Peyer's patch (tissue), 4 donors: ENCODE measurements around the gene MED20. TPM values are rescaled to one million over a fixed set of nuclear protein-coding genes. Genes with fewer than 3 reads are reported as not detected.

ENCODE experiments used
- DNase-seq, 3 donors: peaks; one replicate each; pipeline ENCODE4 v3.0.0-alpha.2; 2017 to 2019
- H3K27ac ChIP-seq, 4 donors: fragments of 200-600 bp; sonication (generic); one replicate each; pipeline ENCODE4 v1.5.1; 2016 to 2019
- H3K27me3 ChIP-seq, 2 donors: fragments of 200-600 bp; sonication (generic); one replicate each; pipeline ENCODE4 v1.5.1; 2019
- H3K36me3 ChIP-seq, 3 donors: fragments of 200-600 bp; sonication (generic); one replicate each; pipeline ENCODE4 v1.5.1; 2016 to 2019
- H3K4me1 ChIP-seq, 4 donors: fragments of 200-600 bp; sonication (generic); one replicate each; pipeline ENCODE4 v1.5.1; 2016 to 2019
- H3K4me3 ChIP-seq, 4 donors: fragments of 200-600 bp; sonication (generic); 1 replicate in 3 of 4; 2 replicates in 1 of 4; pipeline ENCODE4 v1.5.1; 2016 to 2019; ENCODE audit warnings: mild to moderate bottlenecking in 1 of 4
- H3K9me3 ChIP-seq, 4 donors: fragments of 200-600 bp; sonication (generic); one replicate each; pipeline ENCODE4 v1.5.1; 2016 to 2019; ENCODE audit warnings: mild to moderate bottlenecking in 1 of 4
- CTCF ChIP-seq, 6 experiments: fragments of 450-650 bp in 4 of 6; fragments of 200-600 bp in 2 of 6; sonication (generic) in 1 of 6; IDR thresholded peaks; one replicate each; pipeline ENCODE4 v1.5.1; 2017 to 2019; ENCODE audit warnings: antibody characterized with exemption in 6 of 6, mild to moderate bottlenecking in 3 of 6, moderate library complexity in 1 of 6
- POLR2A ChIP-seq, 2 donors: fragments of 450-650 bp; IDR thresholded peaks; one replicate each; pipeline ENCODE4 v1.5.1; 2017; ENCODE audit warnings: antibody characterized with exemption in 2 of 2, mild to moderate bottlenecking in 2 of 2, moderate library complexity in 2 of 2
- total RNA-seq, 4 donors: library from RNA; depleted of rRNA; stranded (reverse); fragments of >200 nt; gene quantifications; one replicate each; pipeline ENCODE4 v1.1.0, GENCODE V29; 2016

MED20 gene
- total RNA-seq, 4 donors from 2014 or later: 6.6 to 24.3 (median 18.0) TPM

GRCh38 chr6:41884957-41885356 is 36.0 kb downstream of the MED20 start:
- H3K4me3 ChIP-seq: no peak overlapping the region
- TF ChIP-seq POLR2A (IDR thresholded peaks at IDR 0.05): no peak
- TF ChIP-seq CTCF (IDR thresholded peaks at IDR 0.05): no peak
- H3K27ac ChIP-seq: no peak overlapping the region
- H3K4me1 ChIP-seq: no peaks in the 10 kb centered on the region
- H3K36me3 ChIP-seq: no peaks in the 10 kb centered on the region
- H3K9me3 ChIP-seq: no peaks in the 10 kb centered on the region
- no peak for DNase-seq
- H3K27me3 ChIP-seq: no peaks in the 10 kb centered on the region

DNA sequence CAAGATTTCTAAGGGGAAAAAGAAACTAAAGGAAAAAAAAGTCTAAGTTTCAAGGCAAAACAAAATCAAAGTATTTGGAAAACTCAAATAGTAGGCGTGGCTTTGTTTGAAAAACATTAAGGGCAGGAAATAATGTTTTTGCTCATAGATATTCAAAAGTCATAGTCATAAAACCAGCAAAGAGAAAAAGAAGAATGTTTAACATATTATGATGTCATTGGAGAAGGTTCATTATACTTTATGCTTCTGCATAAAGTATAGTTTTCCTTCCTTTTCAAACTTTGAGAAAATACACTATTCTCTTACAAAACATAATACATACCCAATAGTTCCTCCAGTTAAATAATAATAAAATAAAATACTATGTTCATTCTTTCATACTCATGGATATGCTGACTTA is 39.4 kb downstream of the MED20 start:
- no peak for DNase-seq
- H3K4me3 ChIP-seq: no peak overlapping the region
- no peaks in the 10 kb centered on the region for H3K9me3 ChIP-seq
- H3K27me3 ChIP-seq: no peaks in the 10 kb centered on the region
- no peaks in the 10 kb centered on the region for H3K36me3 ChIP-seq
- H3K4me1 ChIP-seq: no peaks in the 10 kb centered on the region
- TF ChIP-seq CTCF (IDR thresholded peaks at IDR 0.05): no peak
- no peak for TF ChIP-seq POLR2A (IDR thresholded peaks at IDR 0.05)
- no peak overlapping the region for H3K27ac ChIP-seq

DNA sequence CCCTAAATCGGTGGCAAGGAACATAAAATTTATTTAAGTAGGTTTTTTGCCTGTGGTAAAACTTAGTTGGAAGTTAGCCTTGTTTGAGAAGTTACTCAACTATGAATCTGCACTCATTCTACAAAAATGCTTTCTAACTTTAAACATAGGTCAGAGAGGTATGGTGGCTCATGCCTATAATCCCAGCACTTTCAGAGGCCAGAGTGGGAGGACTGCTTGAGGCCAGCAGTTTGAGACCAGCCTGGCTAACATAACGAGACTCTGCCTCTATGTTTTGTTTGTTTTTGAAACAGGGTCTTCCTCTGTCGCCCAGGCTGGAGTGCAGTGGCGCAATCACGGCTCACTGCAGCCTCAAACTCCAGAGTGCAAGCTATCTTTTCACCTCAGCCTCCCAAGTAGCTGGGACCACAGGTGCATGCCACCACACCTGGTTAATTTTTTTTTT is 42.0 kb downstream of the MED20 start:
- Histone ChIP-seq H3K4me3 (no peak overlapping the region), H3K27ac (no peak overlapping the region), H3K4me1 (no peaks in the 10 kb centered on the region), H3K9me3 (no peaks in the 10 kb centered on the region), H3K36me3 (no peaks in the 10 kb centered on the region), H3K27me3 (no peaks in the 10 kb centered on the region)
- no peak for TF ChIP-seq POLR2A (IDR thresholded peaks at IDR 0.05)
- TF ChIP-seq CTCF (IDR thresholded peaks at IDR 0.05): no peak
- no peak for DNase-seq

GRCh38 chr6:41878246-41878645 is 42.7 kb downstream of the MED20 start:
- Histone ChIP-seq H3K27me3 (no peaks in the 10 kb centered on the region), H3K4me3 (no peak overlapping the region), H3K9me3 (no peaks in the 10 kb centered on the region), H3K4me1 (no peaks in the 10 kb centered on the region), H3K27ac (no peak overlapping the region), H3K36me3 (no peaks in the 10 kb centered on the region)
- no peak for DNase-seq
- no peak for TF ChIP-seq POLR2A (IDR thresholded peaks at IDR 0.05)
- no peak for TF ChIP-seq CTCF (IDR thresholded peaks at IDR 0.05)

DNA sequence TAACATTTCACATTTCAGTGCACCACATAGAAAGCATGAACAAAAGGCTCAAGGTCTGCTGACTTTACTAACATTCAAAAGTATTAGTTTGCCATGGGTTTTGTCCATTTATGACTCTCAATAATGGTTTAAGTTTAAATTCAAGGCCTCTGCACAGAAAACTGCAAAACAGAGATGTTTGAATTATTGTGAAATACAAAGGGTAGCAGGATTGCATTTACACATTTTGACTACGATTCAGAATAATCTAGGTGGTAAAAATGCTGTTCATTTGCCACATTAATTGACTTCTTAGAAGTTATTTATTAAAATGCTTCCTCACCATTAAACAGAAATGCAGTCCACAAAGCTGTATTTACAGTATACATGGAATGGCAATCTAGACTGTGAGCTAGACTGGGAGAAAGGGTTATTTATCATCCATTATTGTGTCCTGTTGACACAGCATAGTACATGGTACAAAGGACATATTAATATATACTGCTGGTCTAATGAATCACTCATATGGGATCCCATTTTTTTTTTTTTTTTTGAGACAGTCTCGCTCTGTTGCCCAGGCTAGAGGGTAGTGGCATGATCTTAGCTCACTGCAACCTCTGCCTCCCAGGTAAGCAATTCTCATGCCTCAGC is 43.8 kb downstream of the MED20 start:
- Histone ChIP-seq H3K27ac (no peak overlapping the region), H3K4me1 (no peaks in the 10 kb centered on the region), H3K36me3 (no peaks in the 10 kb centered on the region), H3K4me3 (no peak overlapping the region), H3K27me3 (no peaks in the 10 kb centered on the region), H3K9me3 (no peaks in the 10 kb centered on the region)
- TF ChIP-seq POLR2A (IDR thresholded peaks at IDR 0.05): no peak
- TF ChIP-seq CTCF (IDR thresholded peaks at IDR 0.05): no peak
- DNase-seq: no peak

DNA sequence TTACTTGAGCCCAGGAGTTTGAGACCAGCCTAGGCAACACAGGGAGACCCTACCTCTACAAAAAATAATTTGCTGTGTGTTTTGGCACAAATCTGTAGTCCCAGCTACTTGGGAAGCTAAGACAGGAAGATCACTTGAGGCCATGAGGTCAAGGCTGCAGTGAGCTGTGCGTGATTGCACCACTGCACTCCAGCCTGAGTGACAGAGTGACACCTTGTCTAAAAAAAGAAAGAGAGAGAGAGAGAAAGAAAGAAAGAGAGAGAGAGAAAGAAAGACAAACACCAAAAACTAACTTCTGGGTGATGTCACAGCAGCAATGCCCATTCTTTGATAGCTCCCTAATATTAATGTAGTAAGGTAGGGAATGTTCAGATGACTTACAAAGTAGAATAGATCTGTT is 46.2 kb downstream of the MED20 start:
- H3K9me3 ChIP-seq: no peaks in the 10 kb centered on the region
- no peaks in the 10 kb centered on the region for H3K4me1 ChIP-seq
- DNase-seq: no peak
- H3K27ac ChIP-seq: no peak overlapping the region
- H3K27me3 ChIP-seq: no peaks in the 10 kb centered on the region
- no peaks in the 10 kb centered on the region for H3K36me3 ChIP-seq
- TF ChIP-seq POLR2A (IDR thresholded peaks at IDR 0.05) (no peak), CTCF (IDR thresholded peaks at IDR 0.05) (no peak)
- no peak overlapping the region for H3K4me3 ChIP-seq
